Measurements from ENCODE around the gene EIF4G2. TPM values are rescaled to one million over a fixed set of nuclear protein-coding genes. Genes with fewer than 3 reads are reported as not detected.

EIF4G2 gene
- total RNA-seq, 2 experiments from 2014 or later: 757 to 842 TPM

- H3K9me3 Mint-ChIP-seq: no peaks in the 10 kb centered on the region
- no peak for ATAC-seq
- intact Hi-C loops (cut with micrococcal nuclease): loop anchor here (10.0 kb wide), 1 partner anchor 139 kb away; no protein-coding TSS in a partner anchor
- DNase-seq: no peak
- H3K4me1 Mint-ChIP-seq (ENCODE audit: low read depth): peaks cover 43% of the 10 kb centered on the region
- H3K36me3 Mint-ChIP-seq (ENCODE audit: low read depth): peaks cover 43% of the 10 kb centered on the region
- H3K4me3 Mint-ChIP-seq: no peak overlapping the region
- peaks cover 8% of the 10 kb centered on the region for H3K27me3 Mint-ChIP-seq
- POLR2A ChIA-PET: interaction anchor here (0.6 to 6.6 kb wide), 13 partner anchors 8 to 107 kb away, joined by 3 to 117 read pairs (median 4); partner anchors contain the start of genes EIF4G2 and ZBED5
- TF ChIP-seq CTCF (IDR thresholded peaks at IDR 0.05): no peak
- CTCF ChIA-PET: interaction anchor here (1.1 to 1.8 kb wide), 6 partner anchors 10 to 227 kb away, joined by 3 to 7 read pairs (median 5); no protein-coding TSS in a partner anchor
- H3K27ac Mint-ChIP-seq: no peak overlapping the region
Measured at GRCh38 chr11:10796191-10796590, 12.5 kb downstream of the EIF4G2 start.

- Mint-ChIP-seq H3K4me3 (no peak overlapping the region), H3K27ac (no peak overlapping the region), H3K9me3 (no peaks in the 10 kb centered on the region), H3K27me3 (peaks cover 8% of the 10 kb centered on the region), H3K4me1 (ENCODE audit: low read depth) (peaks cover 18% of the 10 kb centered on the region), H3K36me3 (ENCODE audit: low read depth) (peaks cover 18% of the 10 kb centered on the region)
- intact Hi-C loops (cut with micrococcal nuclease): loop anchor here (2.0 to 10.0 kb wide), 2 partner anchors 141 to 229 kb away; no protein-coding TSS in a partner anchor
- DNase-seq (no peak), ATAC-seq (no peak)
- POLR2A ChIA-PET: interaction anchor here (0.6 to 2.6 kb wide), 7 partner anchors 8 to 1704 kb away, joined by 3 to 21 read pairs (median 5); partner anchors contain the start of gene EIF4G2
- CTCF ChIA-PET: interaction anchor here (0.6 to 5.7 kb wide), 56 partner anchors 8 to 994 kb away, joined by 3 to 73 read pairs (median 6); partner anchors contain the start of genes EIF4G2 and ZBED5
- TF ChIP-seq CTCF (IDR thresholded peaks at IDR 0.05): no peak
Measured at GRCh38 chr11:10793470-10794255, 15.1 kb downstream of the EIF4G2 start.

GRCh38 chr11:10792385-10793068, 16.2 kb downstream of the EIF4G2 start:
- Mint-ChIP-seq H3K4me3 (no peak overlapping the region), H3K27ac (no peak overlapping the region), H3K9me3 (no peaks in the 10 kb centered on the region), H3K27me3 (peaks cover 8% of the 10 kb centered on the region), H3K36me3 (ENCODE audit: low read depth) (peaks cover 12% of the 10 kb centered on the region), H3K4me1 (ENCODE audit: low read depth) (peaks cover 11% of the 10 kb centered on the region)
- TF ChIP-seq CTCF (IDR thresholded peaks at IDR 0.05): peak; percentile 91
- intact Hi-C loops (cut with micrococcal nuclease): loop anchor here (2.0 to 10.0 kb wide), 2 partner anchors 142 to 230 kb away; no protein-coding TSS in a partner anchor
- ChIA-PET CTCF (interaction anchor here (0.6 to 5.7 kb wide), 69 partner anchors 8 to 995 kb away, joined by 3 to 73 read pairs (median 4); partner anchors contain the start of genes EIF4G2 and ZBED5), POLR2A (interaction anchor here (0.9 to 2.6 kb wide), 7 partner anchors 9 to 234 kb away, joined by 3 to 21 read pairs (median 5); partner anchors contain the start of gene EIF4G2)
- DNase-seq: peak; percentile 88
- ATAC-seq: peak; percentile 94

- ATAC-seq (no peak), DNase-seq (no peak)
- no peak overlapping the region for H3K27ac Mint-ChIP-seq
- no peaks in the 10 kb centered on the region for H3K4me1 Mint-ChIP-seq (ENCODE audit: low read depth)
- TF ChIP-seq CTCF (IDR thresholded peaks at IDR 0.05): no peak
- CTCF ChIA-PET: interaction anchor here (2.3 to 4.9 kb wide), 2 partner anchors 16 to 241 kb away, joined by 6 to 25 read pairs; no protein-coding TSS in a partner anchor
- no peaks in the 10 kb centered on the region for H3K9me3 Mint-ChIP-seq
- H3K4me3 Mint-ChIP-seq: no peak overlapping the region
- no peaks in the 10 kb centered on the region for H3K27me3 Mint-ChIP-seq
- no peaks in the 10 kb centered on the region for H3K36me3 Mint-ChIP-seq (ENCODE audit: low read depth)
- POLR2A ChIA-PET: interaction anchor here (1.3 kb wide), 1 partner anchor 235 kb away, joined by 3 read pairs; no protein-coding TSS in a partner anchor
- intact Hi-C loops (cut with micrococcal nuclease): no loop called here
Measured at GRCh38 chr11:10786451-10786850, 22.3 kb downstream of the EIF4G2 start.

Measured in activated CD8-positive, alpha-beta T cell treated with anti-CD3 and anti-CD28 coated beads for 36 hours (primary cell).